PC-3 (cell line): ENCODE measurements around the gene LLGL2. TPM values are rescaled to one million over a fixed set of nuclear protein-coding genes. Genes with fewer than 3 reads are reported as not detected.

ENCODE experiments used
- ATAC-seq: fragments of 200-7000 bp; cut with Tn5 transposase; 2 replicates; pipeline ENCODE4 v1.9.1; 2020; ENCODE audit warnings: mild to moderate bottlenecking, moderate library complexity
- BruUV-seq: library from RNA; stranded (reverse); fragments of 400-500 nt; replicated peaks from 2 replicates; lab custom pipeline; 2021; lab: Mats Ljungman, UMichigan
- CTCF ChIA-PET: fragments of 300-600 bp; sonication (Branson Sonifier 250); formaldehyde crosslinking; loops from one replicate; lab custom pipeline; 2022; ENCODE audit warnings: antibody characterized with exemption; lab: Charles Lee
- POLR2A ChIA-PET: fragments of 300-600 bp; sonication (Branson Sonifier 250); formaldehyde crosslinking; loops from one replicate; lab custom pipeline; 2022; ENCODE audit warnings: antibody characterized with exemption; ENCODE audit not compliant: unreplicated experiment; lab: Charles Lee
- DNase-seq: peaks from one replicate; pipeline ENCODE4 v3.0.0-alpha.2; 2015
- H2AFZ ChIP-seq: fragments of 300-600 bp; sonication (generic); 2 replicates; pipeline ENCODE4 v1.6.0; 2016; ENCODE audit warnings: antibody characterized with exemption, low read length
- H3F3A ChIP-seq: fragments of 300-600 bp; sonication (generic); one replicate; pipeline ENCODE4 v1.6.0; 2017; ENCODE audit warnings: antibody characterized with exemption, low read length, control low read depth, mild to moderate bottlenecking; ENCODE audit not compliant: unreplicated experiment
- H3K27ac ChIP-seq: fragments of 300-600 bp; sonication (generic); 2 replicates; pipeline ENCODE4 v1.5.1; 2016; ENCODE audit warnings: mild to moderate bottlenecking, low read length
- H3K27me3 ChIP-seq: fragments of 300-600 bp; sonication (generic); 2 replicates; pipeline ENCODE4 v1.6.1; 2016; ENCODE audit warnings: low read length, mixed read lengths
- H3K36me3 ChIP-seq: fragments of 300-600 bp; sonication (generic); 2 replicates; pipeline ENCODE4 v1.6.1; 2016; ENCODE audit warnings: low read depth, mixed run types, low read length, mixed read lengths
- H3K4me1 ChIP-seq: fragments of 300-600 bp; sonication (generic); 2 replicates; pipeline ENCODE4 v1.5.1; 2016; ENCODE audit warnings: low read length; ENCODE audit not compliant: insufficient read depth
- H3K4me2 ChIP-seq: fragments of 300-600 bp; sonication (generic); 2 replicates; pipeline ENCODE4 v1.6.0; 2016; ENCODE audit warnings: low read length
- H3K4me3 ChIP-seq: fragments of 300-600 bp; sonication (generic); 2 replicates; pipeline ENCODE4 v1.5.1; 2016; ENCODE audit warnings: mild to moderate bottlenecking, low read length, mixed read lengths
- H3K79me2 ChIP-seq: fragments of 300-600 bp; sonication (generic); 2 replicates; pipeline ENCODE4 v1.6.1; 2017; ENCODE audit warnings: low read length, mixed read lengths
- H3K9ac ChIP-seq: fragments of 300-600 bp; sonication (generic); 2 replicates; pipeline ENCODE4 v1.6.0; 2016; ENCODE audit warnings: mild to moderate bottlenecking, low read length
- H3K9me2 ChIP-seq: fragments of 300-600 bp; sonication (generic); replicated peaks from 2 replicates; pipeline ENCODE4 v1.6.1; 2016; ENCODE audit warnings: mixed run types, low read length, mixed read lengths
- H3K9me3 ChIP-seq: fragments of 300-600 bp; sonication (generic); 2 replicates; pipeline ENCODE4 v1.6.1; 2016; ENCODE audit warnings: low read length, mixed read lengths
- H4K20me1 ChIP-seq: fragments of 300-600 bp; sonication (generic); 2 replicates; pipeline ENCODE4 v1.6.1; 2016; ENCODE audit warnings: low read length, mixed read lengths
- EZH2 ChIP-seq: fragments of 300-600 bp; sonication (generic); IDR thresholded peaks from one replicate; pipeline ENCODE4 v1.6.1; 2017; ENCODE audit warnings: antibody characterized with exemption, mild to moderate bottlenecking, low read length; ENCODE audit not compliant: unreplicated experiment
- EZH2phosphoT487 ChIP-seq: fragments of 300-600 bp; sonication (generic); IDR thresholded peaks from 2 replicates; pipeline ENCODE4 v1.6.1; 2018; ENCODE audit warnings: mild to moderate bottlenecking, antibody characterized with exemption, low read length, borderline replicate concordance
- intact Hi-C: fragments of 100-400 bp; cut with micrococcal nuclease; formaldehyde crosslinking; loops from 2 replicates; pipeline ENCODE4 v1.9.0; 2023
- total RNA-seq: library from RNA; depleted of rRNA; stranded (reverse); fragments of >200 nt; gene quantifications from 2 replicates; pipeline ENCODE4 v1.2.3, GENCODE V29; 2014
- TF ChIP-seq, protein P1 (sequence below): fragments of 300-600 bp; sonication (generic); conservative IDR thresholded peaks from 2 replicates; pipeline ENCODE4 v1.5.1; 2017; ENCODE audit warnings: antibody characterized with exemption, low read depth, mild to moderate bottlenecking, low read length

The LLGL2 gene
- total RNA-seq, 1 experiment from 2014 or later: 92.9 TPM

- CTCF ChIA-PET: interaction anchor here (0.6 to 1.7 kb wide), 2 partner anchors 11 to 72 kb away, joined by 3 to 12 read pairs; no protein-coding TSS in a partner anchor
- Histone ChIP-seq H3K4me1 (peaks cover 12% of the 10 kb centered on the region), H3K27me3 (no peaks in the 10 kb centered on the region), H3K9ac (no peak overlapping the region), H3K79me2 (no peaks in the 10 kb centered on the region), H3F3A (no peaks in the 10 kb centered on the region), H3K27ac (no peak overlapping the region), H4K20me1 (no peaks in the 10 kb centered on the region), H3K9me2 (no peaks in the 10 kb centered on the region), H3K4me3 (no peak overlapping the region), H3K9me3 (no peaks in the 10 kb centered on the region), H3K4me2 (no peak overlapping the region), H2AFZ (no peak overlapping the region), H3K36me3 (no peaks in the 10 kb centered on the region)
- no TSS peak for BruUV-seq
- intact Hi-C loops: no loop called here
- no peak for TF ChIP-seq EZH2phosphoT487
- POLR2A ChIA-PET: no interaction called here
- DNase-seq (peak; percentile 23), ATAC-seq (no peak)
These were observed 86.4 kb downstream of the LLGL2 start for GRCh38 chr17:75611851-75612429.

- no peaks in the 10 kb centered on the region for H3K36me3 ChIP-seq
- ChIA-PET CTCF (no interaction called here), POLR2A (no interaction called here)
- H3F3A ChIP-seq: no peaks in the 10 kb centered on the region
- DNase-seq: no peak
- no peaks in the 10 kb centered on the region for H4K20me1 ChIP-seq
- H3K79me2 ChIP-seq: no peaks in the 10 kb centered on the region
- no peak overlapping the region for H3K27ac ChIP-seq
- no peaks in the 10 kb centered on the region for H3K27me3 ChIP-seq
- peaks cover 12% of the 10 kb centered on the region for H3K4me1 ChIP-seq
- H3K9me2 ChIP-seq: no peaks in the 10 kb centered on the region
- H3K4me3 ChIP-seq: no peak overlapping the region
- no peak for ATAC-seq
- no peak overlapping the region for H2AFZ ChIP-seq
- no peak overlapping the region for H3K9ac ChIP-seq
- intact Hi-C loops: no loop called here
- TF ChIP-seq EZH2phosphoT487: no peak
- TF ChIP-seq, protein P1, sequence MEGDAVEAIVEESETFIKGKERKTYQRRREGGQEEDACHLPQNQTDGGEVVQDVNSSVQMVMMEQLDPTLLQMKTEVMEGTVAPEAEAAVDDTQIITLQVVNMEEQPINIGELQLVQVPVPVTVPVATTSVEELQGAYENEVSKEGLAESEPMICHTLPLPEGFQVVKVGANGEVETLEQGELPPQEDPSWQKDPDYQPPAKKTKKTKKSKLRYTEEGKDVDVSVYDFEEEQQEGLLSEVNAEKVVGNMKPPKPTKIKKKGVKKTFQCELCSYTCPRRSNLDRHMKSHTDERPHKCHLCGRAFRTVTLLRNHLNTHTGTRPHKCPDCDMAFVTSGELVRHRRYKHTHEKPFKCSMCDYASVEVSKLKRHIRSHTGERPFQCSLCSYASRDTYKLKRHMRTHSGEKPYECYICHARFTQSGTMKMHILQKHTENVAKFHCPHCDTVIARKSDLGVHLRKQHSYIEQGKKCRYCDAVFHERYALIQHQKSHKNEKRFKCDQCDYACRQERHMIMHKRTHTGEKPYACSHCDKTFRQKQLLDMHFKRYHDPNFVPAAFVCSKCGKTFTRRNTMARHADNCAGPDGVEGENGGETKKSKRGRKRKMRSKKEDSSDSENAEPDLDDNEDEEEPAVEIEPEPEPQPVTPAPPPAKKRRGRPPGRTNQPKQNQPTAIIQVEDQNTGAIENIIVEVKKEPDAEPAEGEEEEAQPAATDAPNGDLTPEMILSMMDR: no peak
- TF ChIP-seq EZH2: no peak
- no TSS peak for BruUV-seq
- H3K4me2 ChIP-seq: no peak overlapping the region
- H3K9me3 ChIP-seq: no peaks in the 10 kb centered on the region
These were observed 87.6 kb downstream of the LLGL2 start for GRCh38 chr17:75612906-75613626.

- TF ChIP-seq, protein P1: peak; percentile 42
- no peak for TF ChIP-seq EZH2phosphoT487
- H3K4me3 ChIP-seq: no peak overlapping the region
- no peak overlapping the region for H2AFZ ChIP-seq
- intact Hi-C loops: no loop called here
- ChIA-PET POLR2A (no interaction called here), CTCF (no interaction called here)
- no peak overlapping the region for H3K9ac ChIP-seq
- ATAC-seq (no peak), DNase-seq (no peak)
- no peaks in the 10 kb centered on the region for H4K20me1 ChIP-seq
- no peak overlapping the region for H3K27ac ChIP-seq
- no peaks in the 10 kb centered on the region for H3K27me3 ChIP-seq
- no peaks in the 10 kb centered on the region for H3F3A ChIP-seq
- no peak overlapping the region for H3K4me2 ChIP-seq
- no peaks in the 10 kb centered on the region for H3K9me3 ChIP-seq
- H3K9me2 ChIP-seq: no peaks in the 10 kb centered on the region
- H3K4me1 ChIP-seq: peaks cover 12% of the 10 kb centered on the region
- H3K36me3 ChIP-seq: no peaks in the 10 kb centered on the region
- H3K79me2 ChIP-seq: no peaks in the 10 kb centered on the region
- no TSS peak for BruUV-seq
These were observed 88.5 kb downstream of the LLGL2 start for GRCh38 chr17:75614006-75614405.
